Measurements from ENCODE around the gene CHD6. TPM values are rescaled to one million over a fixed set of nuclear protein-coding genes. Genes with fewer than 3 reads are reported as not detected.

Gene CHD6
- total and polyA plus RNA-seq, 5 experiments from 2014 or later, result 44.3 to 96.1 (median 57.4) TPM

GRCh38 chr20:41575412-41575811 is 42.8 kb downstream of the CHD6 start:
- Mint-ChIP-seq H3K27ac (no peak overlapping the region), H3K4me1 (peaks cover 43 to 87% (median 80%) of the 10 kb centered on the region in 4 donors), H3K36me3 (peaks cover 0 to 9% (median 2%) of the 10 kb centered on the region in 3 donors), H3K9me3 (peaks cover 0 to 8% (median 2%) of the 10 kb centered on the region in 9 donors), H3K4me3 (peak overlapping the region in 4 of 10 donors; percentile 7 to 59 (median 36)), H3K27me3 (no peaks in the 10 kb centered on the region)
- POLR2A ChIA-PET, result no interaction called here
- DNase-seq, result no peak
- no peak for ATAC-seq

DNA sequence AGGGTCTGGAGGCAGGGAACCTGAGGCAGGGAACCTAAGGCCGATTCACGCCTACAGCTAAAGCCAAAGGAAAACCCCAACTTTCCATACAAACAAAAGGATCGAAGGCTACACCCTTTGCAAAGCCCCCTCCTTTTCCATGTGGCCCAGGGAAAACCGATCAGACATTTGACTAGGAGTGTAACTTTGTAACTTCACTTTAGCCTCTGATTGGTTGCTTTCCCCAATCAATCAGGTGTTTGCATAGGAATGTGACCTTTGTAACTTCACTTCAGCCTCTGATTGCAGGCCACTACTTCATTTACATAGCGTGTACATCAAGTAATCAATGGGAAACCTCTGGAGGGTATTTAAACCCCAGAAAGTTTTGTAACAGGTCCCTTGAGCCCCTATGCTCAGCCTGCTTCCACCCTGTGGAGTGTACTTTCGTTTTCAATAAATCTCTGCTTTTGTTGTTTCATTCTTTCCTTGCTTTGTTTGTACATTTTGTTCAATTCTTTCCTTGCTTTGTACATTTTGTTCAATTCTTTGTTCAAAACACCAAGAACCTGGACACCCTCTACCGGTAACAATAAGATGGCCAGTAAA is 43.3 kb downstream of the CHD6 start:
- POLR2A ChIA-PET, result no interaction called here
- H3K4me3 Mint-ChIP-seq, result peak overlapping the region in 3 of 10 donors; percentile 9 to 59 (median 19)
- peaks cover 43 to 85% (median 78%) of the 10 kb centered on the region in 4 donors for H3K4me1 Mint-ChIP-seq
- H3K27ac Mint-ChIP-seq, result no peak overlapping the region
- no peaks in the 10 kb centered on the region for H3K27me3 Mint-ChIP-seq
- H3K36me3 Mint-ChIP-seq, result peaks cover 0 to 9% (median 2%) of the 10 kb centered on the region in 3 donors
- DNase-seq (no peak), ATAC-seq (no peak)
- H3K9me3 Mint-ChIP-seq, result peaks cover 0 to 8% (median 2%) of the 10 kb centered on the region in 9 donors

DNA sequence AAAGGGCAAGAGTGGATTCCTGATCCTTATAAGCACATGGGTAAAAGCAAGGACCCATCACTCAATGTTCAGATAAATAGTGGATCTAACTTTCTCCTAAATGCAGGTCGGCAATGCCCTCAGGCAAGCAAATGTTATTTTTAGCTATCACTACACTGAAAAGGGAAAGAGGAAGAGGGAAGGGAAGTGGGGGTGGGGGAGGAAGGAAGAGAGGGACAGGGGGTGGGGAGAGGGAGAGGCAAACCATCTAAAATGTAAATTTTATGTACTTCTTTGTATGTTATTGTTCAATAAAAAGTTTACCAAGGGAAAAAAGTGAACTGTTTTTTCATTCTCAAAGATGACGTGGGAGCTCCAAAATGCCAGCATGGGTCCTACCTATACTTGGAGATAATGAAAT is 44.2 kb downstream of the CHD6 start:
- Mint-ChIP-seq H3K9me3 (peaks cover 0 to 8% (median 2%) of the 10 kb centered on the region in 9 donors), H3K36me3 (peaks cover 0 to 9% (median 2%) of the 10 kb centered on the region in 3 donors), H3K27me3 (no peaks in the 10 kb centered on the region), H3K4me1 (peaks cover 48 to 83% (median 79%) of the 10 kb centered on the region in 4 donors), H3K4me3 (peak overlapping the region in 8 of 10 donors; percentile 4 to 61 (median 38)), H3K27ac (peak overlapping the region in 4 of 10 donors; percentile 47 to 79 (median 64))
- POLR2A ChIA-PET, result no interaction called here
- DNase-seq (no peak), ATAC-seq (no peak)

- POLR2A ChIA-PET, result interaction anchor here (0.7 kb wide), 1 partner anchor 44 kb away, joined by 3 read pairs; no protein-coding TSS in a partner anchor
- H3K27me3 Mint-ChIP-seq, result no peaks in the 10 kb centered on the region
- H3K4me3 Mint-ChIP-seq, result peak overlapping the region in 5 of 10 donors; percentile 2 to 30 (median 5)
- H3K4me1 Mint-ChIP-seq, result peaks cover 51 to 87% (median 77%) of the 10 kb centered on the region in 4 donors
- H3K27ac Mint-ChIP-seq, result peak overlapping the region in 1 of 10 donors; percentile 64
- H3K9me3 Mint-ChIP-seq, result peaks cover 0 to 8% (median 2%) of the 10 kb centered on the region in 9 donors
- H3K36me3 Mint-ChIP-seq, result peaks cover 0 to 11% (median 6%) of the 10 kb centered on the region in 3 donors
- ATAC-seq (no peak), DNase-seq (no peak)
Observed at GRCh38 chr20:41572010-41572572, 46.1 kb downstream of the CHD6 start.

DNA sequence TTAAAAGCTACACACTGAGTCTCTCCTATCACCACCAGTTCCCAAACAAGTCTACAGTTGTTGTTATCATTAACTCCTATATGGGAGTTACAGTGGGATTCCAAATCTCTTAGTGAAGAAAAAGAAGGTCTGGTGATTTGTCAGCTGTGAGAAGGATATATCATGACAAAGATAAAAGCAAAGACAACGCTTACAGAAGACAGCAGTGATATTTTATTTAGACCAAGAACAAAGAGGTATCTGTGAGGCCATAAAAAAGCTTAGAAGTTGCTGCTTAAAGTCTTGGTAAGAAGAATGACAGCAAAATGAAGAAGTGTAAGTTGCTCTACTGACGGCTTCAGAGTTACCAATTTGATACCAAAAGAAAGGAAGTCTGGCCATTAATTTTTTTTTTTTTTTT is 47.2 kb downstream of the CHD6 start:
- Mint-ChIP-seq H3K9me3 (peaks cover 0 to 8% (median 2%) of the 10 kb centered on the region in 9 donors), H3K27ac (no peak overlapping the region), H3K27me3 (no peaks in the 10 kb centered on the region), H3K4me3 (peak overlapping the region in 4 of 10 donors; percentile 0 to 59 (median 6)), H3K4me1 (peaks cover 54 to 88% (median 78%) of the 10 kb centered on the region in 4 donors), H3K36me3 (peaks cover 0 to 17% (median 6%) of the 10 kb centered on the region in 3 donors)
- ATAC-seq (no peak), DNase-seq (no peak)
- POLR2A ChIA-PET, result interaction anchor here (1.1 kb wide), 1 partner anchor 64 kb away, joined by 6 read pairs; no protein-coding TSS in a partner anchor

GRCh38 chr20:41570557-41570956 is 47.6 kb downstream of the CHD6 start:
- Mint-ChIP-seq H3K9me3 (peaks cover 0 to 7% (median under 1%) of the 10 kb centered on the region in 9 donors), H3K27me3 (no peaks in the 10 kb centered on the region), H3K4me3 (peak overlapping the region in 4 of 10 donors; percentile 0 to 59 (median 6)), H3K4me1 (peaks cover 55 to 89% (median 80%) of the 10 kb centered on the region in 4 donors), H3K36me3 (peaks cover 0 to 13% (median 5%) of the 10 kb centered on the region in 3 donors), H3K27ac (no peak overlapping the region)
- DNase-seq, result no peak
- POLR2A ChIA-PET, result interaction anchor here (1.1 kb wide), 1 partner anchor 64 kb away, joined by 6 read pairs; no protein-coding TSS in a partner anchor
- no peak for ATAC-seq

- H3K36me3 Mint-ChIP-seq, result peaks cover 0 to 12% (median 12%) of the 10 kb centered on the region in 3 donors
- H3K9me3 Mint-ChIP-seq, result peaks cover 0 to 2% (median 0%) of the 10 kb centered on the region in 9 donors
- peak overlapping the region in 1 of 10 donors; percentile 39 for H3K4me3 Mint-ChIP-seq
- POLR2A ChIA-PET, result interaction anchor here (0.7 kb wide), 1 partner anchor 119 kb away, joined by 3 read pairs; no protein-coding TSS in a partner anchor
- H3K27ac Mint-ChIP-seq, result peak overlapping the region in 2 of 10 donors; percentile 24 to 66
- peaks cover 49 to 92% (median 82%) of the 10 kb centered on the region in 4 donors for H3K4me1 Mint-ChIP-seq
- ATAC-seq, result no peak
- DNase-seq, result no peak
- no peaks in the 10 kb centered on the region for H3K27me3 Mint-ChIP-seq
Observed at GRCh38 chr20:41567615-41568014, 50.6 kb downstream of the CHD6 start.

DNA sequence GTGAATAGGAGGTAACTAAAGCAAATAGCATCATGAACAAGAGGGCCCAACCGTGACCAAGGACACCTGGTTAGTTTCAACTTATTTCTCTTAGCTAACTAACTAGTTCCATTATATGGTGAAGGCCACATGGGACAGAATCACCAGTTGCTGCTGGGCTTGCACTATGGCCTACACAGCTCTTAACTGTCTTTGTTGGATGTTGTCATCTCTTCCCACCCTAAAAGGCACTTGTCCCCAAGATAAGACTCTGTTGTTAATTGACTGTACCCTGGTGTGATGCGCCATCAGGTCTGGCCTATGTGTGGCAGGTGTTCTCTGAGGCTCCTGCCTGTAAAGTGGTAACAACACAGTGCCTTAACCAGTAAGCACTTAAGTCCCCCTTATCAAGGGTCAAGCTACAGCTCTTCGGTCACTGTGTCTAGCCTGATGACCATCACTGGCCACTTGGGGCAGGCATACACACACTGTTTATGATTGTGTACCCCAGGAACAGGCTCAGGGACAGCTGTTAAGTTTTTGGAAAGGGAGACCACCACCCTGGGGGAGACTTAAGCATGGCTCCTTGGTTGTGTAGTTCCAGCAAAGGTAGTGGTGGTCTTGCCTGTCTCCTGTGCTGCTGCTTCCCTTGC is 51.2 kb downstream of the CHD6 start:
- Mint-ChIP-seq H3K27me3 (no peaks in the 10 kb centered on the region), H3K36me3 (peaks cover 0 to 13% (median 12%) of the 10 kb centered on the region in 3 donors), H3K4me1 (peaks cover 45 to 92% (median 81%) of the 10 kb centered on the region in 4 donors), H3K9me3 (peaks cover 0 to 2% (median 0%) of the 10 kb centered on the region in 9 donors), H3K27ac (peak overlapping the region in 2 of 10 donors; percentile 24 to 66), H3K4me3 (no peak overlapping the region)
- DNase-seq (no peak), ATAC-seq (no peak)
- POLR2A ChIA-PET, result interaction anchor here (0.7 kb wide), 1 partner anchor 118 kb away, joined by 3 read pairs; no protein-coding TSS in a partner anchor

GRCh38 chr20:41563087-41563486 is 55.1 kb downstream of the CHD6 start:
- peaks cover 0 to 21% (median 8%) of the 10 kb centered on the region in 9 donors for H3K9me3 Mint-ChIP-seq
- POLR2A ChIA-PET, result no interaction called here
- peak overlapping the region in 1 of 10 donors; percentile 38 for H3K27ac Mint-ChIP-seq
- DNase-seq (no peak), ATAC-seq (no peak)
- H3K4me3 Mint-ChIP-seq, result peak overlapping the region in 1 of 10 donors; percentile 13
- H3K36me3 Mint-ChIP-seq, result peaks cover 15 to 37% (median 30%) of the 10 kb centered on the region in 3 donors
- peaks cover 58 to 94% (median 90%) of the 10 kb centered on the region in 4 donors for H3K4me1 Mint-ChIP-seq
- no peaks in the 10 kb centered on the region for H3K27me3 Mint-ChIP-seq

GRCh38 chr20:41560970-41561369 is 57.2 kb downstream of the CHD6 start:
- Mint-ChIP-seq H3K36me3 (peaks cover 27 to 52% (median 44%) of the 10 kb centered on the region in 3 donors), H3K4me1 (peaks cover 45 to 80% (median 74%) of the 10 kb centered on the region in 4 donors), H3K4me3 (peak overlapping the region in 2 of 10 donors; percentile 2 to 24), H3K9me3 (peaks cover 0 to 36% (median 18%) of the 10 kb centered on the region in 9 donors), H3K27me3 (no peaks in the 10 kb centered on the region), H3K27ac (peak overlapping the region in 8 of 10 donors; percentile 54 to 90 (median 76))
- POLR2A ChIA-PET, result interaction anchor here (0.5 to 0.8 kb wide), 2 partner anchors 132 to 207 kb away, joined by 3 read pairs; no protein-coding TSS in a partner anchor
- ATAC-seq, result no peak
- DNase-seq, result no peak

GRCh38 chr20:41559658-41560057 is 58.5 kb downstream of the CHD6 start:
- peaks cover 0 to 36% (median 18%) of the 10 kb centered on the region in 9 donors for H3K9me3 Mint-ChIP-seq
- POLR2A ChIA-PET, result no interaction called here
- peaks cover 40 to 68% (median 63%) of the 10 kb centered on the region in 4 donors for H3K4me1 Mint-ChIP-seq
- DNase-seq (no peak), ATAC-seq (no peak)
- peak overlapping the region in 4 of 10 donors; percentile 20 to 56 (median 24) for H3K4me3 Mint-ChIP-seq
- peaks cover 27 to 50% (median 43%) of the 10 kb centered on the region in 3 donors for H3K36me3 Mint-ChIP-seq
- no peaks in the 10 kb centered on the region for H3K27me3 Mint-ChIP-seq
- peak overlapping the region in 8 of 10 donors; percentile 15 to 87 (median 62) for H3K27ac Mint-ChIP-seq
